ENCODE results near the gene C1orf50.

DNA sequence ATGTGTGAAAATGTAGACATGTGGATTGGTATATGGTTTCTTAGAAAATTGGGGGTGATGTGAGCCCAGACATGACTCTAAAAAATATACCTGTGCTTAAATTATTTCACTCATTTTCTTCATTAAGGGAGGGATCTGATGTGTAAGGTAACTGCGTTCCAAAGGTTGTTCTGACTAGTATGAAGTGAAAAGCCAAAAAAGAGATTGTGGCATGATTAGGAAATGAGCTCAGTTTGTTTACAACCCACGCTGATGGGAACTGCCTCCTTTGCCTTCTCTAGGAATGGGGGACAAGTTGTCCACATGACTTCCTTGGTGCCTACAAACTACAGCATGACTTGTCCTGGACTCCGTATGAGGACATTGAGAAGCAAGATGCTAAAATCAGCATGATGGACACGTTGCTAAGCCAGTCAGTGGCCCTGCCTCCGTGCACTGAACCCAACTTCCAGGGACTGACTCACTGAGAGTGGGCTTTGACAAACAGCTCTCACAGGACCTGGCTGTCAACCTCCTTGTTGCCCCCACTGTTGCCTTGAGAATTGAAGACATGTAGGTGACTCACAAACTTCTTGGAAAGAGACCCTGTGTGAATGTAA lies 8.0 kb downstream of the C1orf50 start:
- TF ChIP-seq, protein P1, sequence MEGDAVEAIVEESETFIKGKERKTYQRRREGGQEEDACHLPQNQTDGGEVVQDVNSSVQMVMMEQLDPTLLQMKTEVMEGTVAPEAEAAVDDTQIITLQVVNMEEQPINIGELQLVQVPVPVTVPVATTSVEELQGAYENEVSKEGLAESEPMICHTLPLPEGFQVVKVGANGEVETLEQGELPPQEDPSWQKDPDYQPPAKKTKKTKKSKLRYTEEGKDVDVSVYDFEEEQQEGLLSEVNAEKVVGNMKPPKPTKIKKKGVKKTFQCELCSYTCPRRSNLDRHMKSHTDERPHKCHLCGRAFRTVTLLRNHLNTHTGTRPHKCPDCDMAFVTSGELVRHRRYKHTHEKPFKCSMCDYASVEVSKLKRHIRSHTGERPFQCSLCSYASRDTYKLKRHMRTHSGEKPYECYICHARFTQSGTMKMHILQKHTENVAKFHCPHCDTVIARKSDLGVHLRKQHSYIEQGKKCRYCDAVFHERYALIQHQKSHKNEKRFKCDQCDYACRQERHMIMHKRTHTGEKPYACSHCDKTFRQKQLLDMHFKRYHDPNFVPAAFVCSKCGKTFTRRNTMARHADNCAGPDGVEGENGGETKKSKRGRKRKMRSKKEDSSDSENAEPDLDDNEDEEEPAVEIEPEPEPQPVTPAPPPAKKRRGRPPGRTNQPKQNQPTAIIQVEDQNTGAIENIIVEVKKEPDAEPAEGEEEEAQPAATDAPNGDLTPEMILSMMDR (IDR thresholded peaks at IDR 0.05) = no peak
- TF ChIP-seq EZH2 (IDR thresholded peaks at IDR 0.05; ENCODE audit: borderline replicate concordance, insufficient read depth, low read depth, low read length, poor library complexity, severe bottlenecking) = no peak

Measured in B cell (primary cell).